Liver (tissue), 3 donors: Measurements from ENCODE around the gene ACSL6.

Source experiments
- CTCF ChIP-seq: fragments of 150-350 bp; IDR thresholded peaks from 2 replicates; pipeline ENCODE4 v1.5.1; 2017; ENCODE audit warnings: improper control_type of control experiment, low read depth, low read length; ENCODE audit not compliant: missing input control
- TAF1 ChIP-seq: conservative IDR thresholded peaks from 2 replicates; pipeline ENCODE4 v1.6.1; 2016; ENCODE audit warnings: antibody characterized with exemption, mild to moderate bottlenecking
- donor health status: healthy.
- donor health status: healthy.

GRCh38 chr5:132057498-132058255 lies 46.2 kb upstream of the ACSL6 start:
- TF ChIP-seq TAF1: no peak
- no peak for TF ChIP-seq CTCF
